Endothelial cell of umbilical vein (primary cell): ENCODE results near the gene ETS1. TPM values are rescaled to one million over a fixed set of nuclear protein-coding genes. Genes with fewer than 3 reads are reported as not detected.

Experiments used
- BruUV-seq: library from RNA; stranded (reverse); fragments of 400-500 nt; replicated peaks from 2 replicates; lab custom pipeline; 2021; lab: Mats Ljungman, UMichigan
- CTCF ChIA-PET: fragments of 300-600, 350-600 bp; sonication (Branson Sonifier 250); formaldehyde crosslinking; loops from one replicate; lab custom pipeline; 2021; ENCODE audit warnings: antibody characterized with exemption, inconsistent platforms; lab: Charles Lee
- POLR2A ChIA-PET: fragments of 300-600, 350-600 bp; sonication (Branson Sonifier 250); formaldehyde crosslinking; loops from one replicate; lab custom pipeline; 2021; ENCODE audit warnings: antibody characterized with exemption, inconsistent platforms; lab: Charles Lee
- DNase-seq: peaks from one replicate; pipeline ENCODE4 v3.0.0-alpha.2; 2011; ENCODE audit warnings: low read depth, low spot score
- FAIRE-seq: peaks from 2 replicates; lab custom pipeline; 2011; peaks lifted over from hg19 to GRCh38; lab: Jason Lieb, UNC
- H2AFZ ChIP-seq: 2 replicates; pipeline ENCODE4 v1.6.0; 2012; ENCODE audit warnings: low read depth, low read length, control low read depth, inconsistent platforms
- H3K27ac ChIP-seq: 2 replicates; pipeline ENCODE4 v1.5.1; 2011; ENCODE audit warnings: low read depth, mild to moderate bottlenecking, control low read depth, low read length, moderate library complexity; ENCODE audit not compliant: insufficient read depth
- H3K27me3 ChIP-seq, 2 experiments: 2 replicates each; pipeline versions ENCODE4 v1.6.0 to v1.6.1; 2011; ENCODE audit warnings: low read length in 2 of 2, mixed read lengths in 1 of 2; ENCODE audit not compliant: control insufficient read depth in 2 of 2, insufficient read depth in 2 of 2
- H3K36me3 ChIP-seq, 2 experiments: 2 replicates in 1 of 2; 3 replicates in 1 of 2; pipeline ENCODE4 v1.5.1; 2011; ENCODE audit warnings: low read length in 2 of 2, mild to moderate bottlenecking in 1 of 2, moderate library complexity in 1 of 2; ENCODE audit not compliant: control insufficient read depth in 2 of 2, insufficient read depth in 2 of 2; ENCODE audit errors: extremely low read depth in 1 of 2
- H3K4me1 ChIP-seq: 3 replicates; pipeline ENCODE4 v1.5.1; 2011; ENCODE audit warnings: mild to moderate bottlenecking, low read length; ENCODE audit not compliant: control insufficient read depth, insufficient read depth; ENCODE audit errors: extremely low read depth
- H3K4me2 ChIP-seq: 2 replicates; pipeline ENCODE4 v1.6.1; 2011; ENCODE audit warnings: low read length, control low read depth, mixed read lengths; ENCODE audit not compliant: insufficient read depth
- H3K4me3 ChIP-seq, 3 experiments: fragments of 200-600 bp in 1 of 3; sonication (generic), shearing (Covaris generic) in 1 of 3; replicated peaks in 1 of 3; 2 replicates each; pipeline ENCODE4 v1.5.1; 2011 to 2016; ENCODE audit warnings: control low read depth in 3 of 3, low read length in 3 of 3, mild to moderate bottlenecking in 2 of 3, inconsistent platforms in 1 of 3, low read depth in 1 of 3, moderate library complexity in 1 of 3; ENCODE audit not compliant: insufficient read depth in 1 of 3
- H3K79me2 ChIP-seq: 2 replicates; pipeline ENCODE4 v1.6.0; 2012; ENCODE audit warnings: low read length, inconsistent platforms; ENCODE audit not compliant: control insufficient read depth, insufficient read depth
- H3K9ac ChIP-seq: replicated peaks from 2 replicates; pipeline ENCODE3; 2011; ENCODE audit warnings: low read length, control low read depth; ENCODE audit not compliant: insufficient read depth; ENCODE audit errors: extremely low read depth
- H3K9me1 ChIP-seq: replicated peaks from 3 replicates; pipeline ENCODE4 v1.6.0; 2011; ENCODE audit warnings: mild to moderate bottlenecking, low read length; ENCODE audit not compliant: control insufficient read depth, insufficient read depth; ENCODE audit errors: extremely low read depth
- H3K9me3 ChIP-seq: replicated peaks from 2 replicates; pipeline ENCODE4 v1.5.1; 2012; ENCODE audit warnings: low read length, inconsistent platforms; ENCODE audit not compliant: control insufficient read depth, insufficient read depth
- H4K20me1 ChIP-seq: replicated peaks from 2 replicates; pipeline ENCODE3; 2011; ENCODE audit warnings: mild to moderate bottlenecking, low read length; ENCODE audit not compliant: control insufficient read depth, insufficient read depth; ENCODE audit errors: extremely low read depth
- EZH2 ChIP-seq: IDR thresholded peaks from 2 replicates; pipeline ENCODE4 v1.6.1; 2012; ENCODE audit warnings: borderline replicate concordance, low read depth, mild to moderate bottlenecking, moderate library complexity, low read length, inconsistent platforms; ENCODE audit not compliant: severe bottlenecking
- FOS ChIP-seq: IDR thresholded peaks from 2 replicates; pipeline ENCODE4 v1.6.1; 2011; ENCODE audit warnings: mild to moderate bottlenecking, low read length, moderate library complexity, borderline replicate concordance; ENCODE audit not compliant: insufficient read depth
- GATA2 ChIP-seq: IDR thresholded peaks from 2 replicates; pipeline ENCODE4 v1.7.0; 2011; ENCODE audit warnings: low read depth, mild to moderate bottlenecking, moderate library complexity, mixed read lengths, low read length; ENCODE audit not compliant: insufficient read length, insufficient read depth
- JUN ChIP-seq: IDR thresholded peaks from 2 replicates; pipeline ENCODE4 v1.6.1; 2011; ENCODE audit warnings: borderline replicate concordance, low read depth; ENCODE audit not compliant: insufficient read length, insufficient read depth
- MYC ChIP-seq: IDR thresholded peaks from one replicate; pipeline ENCODE4 v1.6.1; 2011; ENCODE audit warnings: mild to moderate bottlenecking, low read depth, low read length
- POLR2A ChIP-seq: IDR thresholded peaks from 2 replicates; pipeline ENCODE4 v1.6.1; 2012; ENCODE audit warnings: low read depth, mild to moderate bottlenecking, control low read depth, low read length
- POLR2AphosphoS5 ChIP-seq: IDR thresholded peaks from 2 replicates; pipeline ENCODE4 v1.6.1; 2012; ENCODE audit warnings: low read depth, mild to moderate bottlenecking, control low read depth, low read length, moderate library complexity; ENCODE audit not compliant: insufficient read depth
- dilution Hi-C: fragments of 300-500 bp; cut with MboI; formaldehyde crosslinking; loops from one replicate; pipeline ENCODE4 v1.15.0; 2019; ENCODE audit warnings: low sequenced_read_pairs; ENCODE audit not compliant: extremely low pct_ligation_motif_present
- intact Hi-C: fragments of 100-400 bp; cut with micrococcal nuclease; formaldehyde crosslinking; loops from one replicate; pipeline ENCODE4 v1.10.0; 2022
- polyA plus RNA-seq, 4 experiments: library from polyadenylated mRNA; depleted of rRNA in 3 of 4; stranded (reverse) in 3 of 4; unstranded in 1 of 4; fragments of >200 nt; gene quantifications; 2 replicates each; pipeline versions ENCODE4 v1.2.1 to v1.2.3, GENCODE V29; 2011 to 2012; ENCODE audit warnings: missing spikeins in 1 of 4
- total RNA-seq: library from RNA; stranded (reverse); gene quantifications from 2 replicates; pipeline ENCODE4 v1.2.3, GENCODE V29; 2021
- TF ChIP-seq, protein P1 (sequence below), 2 donors: IDR thresholded peaks; 1 replicate in 1 of 2; 2 replicates in 1 of 2; pipeline ENCODE4 v1.5.1; 2011; ENCODE audit warnings: low read length in 2 of 2, mild to moderate bottlenecking in 2 of 2, moderate library complexity in 2 of 2, control low read depth in 1 of 2, inconsistent platforms in 1 of 2, low read depth in 1 of 2; ENCODE audit not compliant: insufficient read depth in 1 of 2; ENCODE audit errors: extremely low read depth in 1 of 2
- TF ChIP-seq, protein P2 (sequence below): IDR thresholded peaks from 2 replicates; pipeline ENCODE4 v1.6.1; 2011; ENCODE audit not compliant: insufficient read depth, insufficient read length

ETS1 gene
- total and polyA plus RNA-seq, 2 donors (not counting 3 experiments of a cell fraction or from before 2014, with no cell fraction given), result 34.2 to 115 TPM

DNA sequence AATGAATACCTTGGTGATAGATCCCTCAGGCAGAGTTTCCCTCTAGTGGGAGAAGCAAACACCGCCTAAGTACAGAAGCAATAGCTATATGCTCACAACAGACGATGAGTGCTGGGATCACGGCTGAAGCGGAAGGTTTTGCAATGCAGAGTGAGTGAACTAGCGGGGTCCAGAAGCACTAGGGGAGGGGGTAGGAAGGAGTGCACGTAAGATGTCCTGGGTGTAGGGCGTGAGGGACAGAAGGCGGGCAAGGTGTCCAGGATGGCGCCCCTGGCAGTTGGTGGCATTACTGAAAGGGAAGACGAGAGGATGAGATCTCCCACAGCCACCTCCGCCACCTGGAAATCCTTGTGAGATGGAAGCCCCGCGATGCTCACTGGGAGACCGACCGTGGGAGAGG lies 81.0 kb downstream of the ETS1 start:
- DNase-seq, result no peak
- BruUV-seq, result no TSS peak
- peak overlapping the region; percentile 89 for H3K27ac ChIP-seq
- H3K79me2 ChIP-seq, result peaks cover 88% of the 10 kb centered on the region
- peaks cover 72% of the 10 kb centered on the region for H3K4me1 ChIP-seq
- dilution Hi-C loops, result no loop called here
- no peaks in the 10 kb centered on the region for H3K9me1 ChIP-seq
- no peaks in the 10 kb centered on the region for H3K27me3 ChIP-seq
- H3K4me2 ChIP-seq, result no peak overlapping the region
- H3K36me3 ChIP-seq, result peaks cover 0 to 2% of the 10 kb centered on the region in 2 experiments
- no peak for TF ChIP-seq MYC
- TF ChIP-seq EZH2, result no peak
- TF ChIP-seq GATA2, result no peak
- TF ChIP-seq, protein P1, sequence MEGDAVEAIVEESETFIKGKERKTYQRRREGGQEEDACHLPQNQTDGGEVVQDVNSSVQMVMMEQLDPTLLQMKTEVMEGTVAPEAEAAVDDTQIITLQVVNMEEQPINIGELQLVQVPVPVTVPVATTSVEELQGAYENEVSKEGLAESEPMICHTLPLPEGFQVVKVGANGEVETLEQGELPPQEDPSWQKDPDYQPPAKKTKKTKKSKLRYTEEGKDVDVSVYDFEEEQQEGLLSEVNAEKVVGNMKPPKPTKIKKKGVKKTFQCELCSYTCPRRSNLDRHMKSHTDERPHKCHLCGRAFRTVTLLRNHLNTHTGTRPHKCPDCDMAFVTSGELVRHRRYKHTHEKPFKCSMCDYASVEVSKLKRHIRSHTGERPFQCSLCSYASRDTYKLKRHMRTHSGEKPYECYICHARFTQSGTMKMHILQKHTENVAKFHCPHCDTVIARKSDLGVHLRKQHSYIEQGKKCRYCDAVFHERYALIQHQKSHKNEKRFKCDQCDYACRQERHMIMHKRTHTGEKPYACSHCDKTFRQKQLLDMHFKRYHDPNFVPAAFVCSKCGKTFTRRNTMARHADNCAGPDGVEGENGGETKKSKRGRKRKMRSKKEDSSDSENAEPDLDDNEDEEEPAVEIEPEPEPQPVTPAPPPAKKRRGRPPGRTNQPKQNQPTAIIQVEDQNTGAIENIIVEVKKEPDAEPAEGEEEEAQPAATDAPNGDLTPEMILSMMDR (IDR thresholded peaks at IDR 0.05; ENCODE audit: extremely low read depth in 1 of 2, insufficient read depth in 1 of 2, low read depth in 1 of 2, low read length in 2 of 2), result no peak
- TF ChIP-seq, protein P2, sequence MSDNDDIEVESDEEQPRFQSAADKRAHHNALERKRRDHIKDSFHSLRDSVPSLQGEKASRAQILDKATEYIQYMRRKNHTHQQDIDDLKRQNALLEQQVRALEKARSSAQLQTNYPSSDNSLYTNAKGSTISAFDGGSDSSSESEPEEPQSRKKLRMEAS, result no peak
- no peak for TF ChIP-seq POLR2AphosphoS5
- TF ChIP-seq JUN, result no peak
- TF ChIP-seq FOS, result no peak
- TF ChIP-seq POLR2A, result no peak
- H2AFZ ChIP-seq, result no peak overlapping the region
- no peak for FAIRE-seq
- no peaks in the 10 kb centered on the region for H3K9me3 ChIP-seq
- intact Hi-C loops, result loop anchor here (5.0 kb wide), 1 partner anchor 321 kb away; no protein-coding TSS in a partner anchor
- no peaks in the 10 kb centered on the region for H4K20me1 ChIP-seq
- no peak overlapping the region for H3K9ac ChIP-seq
- no peak overlapping the region for H3K4me3 ChIP-seq
- ChIA-PET CTCF (interaction anchor here (1.0 to 1.4 kb wide), 2 partner anchors 11 to 32 kb away, joined by 3 to 5 read pairs; no protein-coding TSS in a partner anchor), POLR2A (no interaction called here)
